GM12891 (cell line): Measurements from ENCODE around the gene SIRT3.

Source experiments
- POLR2AphosphoS5 ChIP-seq: IDR thresholded peaks from 2 replicates; pipeline ENCODE4 v1.6.1; 2011; ENCODE audit warnings: low read depth, low read length, control low read depth
- SPI1 ChIP-seq: IDR thresholded peaks from 2 replicates; pipeline ENCODE4 v1.6.1; 2011; ENCODE audit warnings: low read depth, low read length, control low read depth
- TAF1 ChIP-seq: IDR thresholded peaks from 2 replicates; pipeline ENCODE4 v1.6.1; 2011; ENCODE audit warnings: low read depth, low read length, control low read depth

GRCh38 chr11:199004-199581 is 37.0 kb downstream of the SIRT3 start:
- TF ChIP-seq TAF1, result no peak
- TF ChIP-seq POLR2AphosphoS5, result no peak
- TF ChIP-seq SPI1, result no peak
